GM19099 (cell line): ENCODE measurements around the gene DPYSL5.

Experiments
- POLR2A ChIP-seq: IDR thresholded peaks from 3 replicates; pipeline ENCODE4 v1.6.1; 2011; ENCODE audit warnings: low read depth; ENCODE audit not compliant: insufficient read length; ENCODE audit errors: extremely low read depth

The DPYSL5 gene

GRCh38 chr2:26838121-26838906 lies 9.6 kb upstream of the DPYSL5 start:
- no peak for TF ChIP-seq POLR2A

- TF ChIP-seq POLR2A, result no peak
These were observed 6.9 kb upstream of the DPYSL5 start for GRCh38 chr2:26840937-26841610.

- no peak for TF ChIP-seq POLR2A
These were observed 4.9 kb upstream of the DPYSL5 start for GRCh38 chr2:26843041-26843440.

- no peak for TF ChIP-seq POLR2A
These were observed 2.9 kb upstream of the DPYSL5 start for GRCh38 chr2:26845021-26845420.

GRCh38 chr2:26846334-26847306 lies 1.3 kb upstream of the DPYSL5 start:
- no peak for TF ChIP-seq POLR2A

- TF ChIP-seq POLR2A, result no peak
These were observed 651 bp upstream of the DPYSL5 start for GRCh38 chr2:26847307-26847654.

- TF ChIP-seq POLR2A, result no peak
These were observed 564 bp downstream of the DPYSL5 start for GRCh38 chr2:26848336-26849055.

- no peak for TF ChIP-seq POLR2A
These were observed 1.4 kb downstream of the DPYSL5 start for GRCh38 chr2:26849056-26849999.

- no peak for TF ChIP-seq POLR2A
These were observed 2.1 kb downstream of the DPYSL5 start for GRCh38 chr2:26850000-26850431.

GRCh38 chr2:26850505-26850904 lies 2.6 kb downstream of the DPYSL5 start:
- TF ChIP-seq POLR2A, result no peak

GRCh38 chr2:26852405-26853306 lies 4.7 kb downstream of the DPYSL5 start:
- TF ChIP-seq POLR2A, result no peak

GRCh38 chr2:26853751-26854150 lies 5.8 kb downstream of the DPYSL5 start:
- no peak for TF ChIP-seq POLR2A
